Esophagus muscularis mucosa (tissue), 4 donors: ENCODE measurements around the gene NLRP3.

ENCODE experiments used
- CTCF ChIP-seq, 3 experiments: fragments of 200-600 bp in 2 of 3; fragments of 450-650 bp in 1 of 3; sonication (generic) in 2 of 3; IDR thresholded peaks; one replicate each; pipeline ENCODE4 v1.5.1; 2017 to 2019; ENCODE audit warnings: antibody characterized with exemption in 3 of 3, mild to moderate bottlenecking in 2 of 3, moderate library complexity in 1 of 3
- EP300 ChIP-seq: sonication (generic); formaldehyde crosslinking; IDR thresholded peaks from one replicate; pipeline ENCODE4 v1.6.1; 2017; ENCODE audit warnings: antibody characterized with exemption
- POLR2A ChIP-seq: fragments of 450-650 bp; IDR thresholded peaks from one replicate; pipeline ENCODE4 v1.6.1; 2017; ENCODE audit warnings: antibody characterized with exemption, moderate library complexity, mild to moderate bottlenecking, low read depth
- POLR2AphosphoS5 ChIP-seq, 2 donors: sonication (generic); formaldehyde crosslinking; IDR thresholded peaks; one replicate each; pipeline ENCODE4 v1.6.1; 2017; ENCODE audit warnings: antibody characterized with exemption in 2 of 2

DNA sequence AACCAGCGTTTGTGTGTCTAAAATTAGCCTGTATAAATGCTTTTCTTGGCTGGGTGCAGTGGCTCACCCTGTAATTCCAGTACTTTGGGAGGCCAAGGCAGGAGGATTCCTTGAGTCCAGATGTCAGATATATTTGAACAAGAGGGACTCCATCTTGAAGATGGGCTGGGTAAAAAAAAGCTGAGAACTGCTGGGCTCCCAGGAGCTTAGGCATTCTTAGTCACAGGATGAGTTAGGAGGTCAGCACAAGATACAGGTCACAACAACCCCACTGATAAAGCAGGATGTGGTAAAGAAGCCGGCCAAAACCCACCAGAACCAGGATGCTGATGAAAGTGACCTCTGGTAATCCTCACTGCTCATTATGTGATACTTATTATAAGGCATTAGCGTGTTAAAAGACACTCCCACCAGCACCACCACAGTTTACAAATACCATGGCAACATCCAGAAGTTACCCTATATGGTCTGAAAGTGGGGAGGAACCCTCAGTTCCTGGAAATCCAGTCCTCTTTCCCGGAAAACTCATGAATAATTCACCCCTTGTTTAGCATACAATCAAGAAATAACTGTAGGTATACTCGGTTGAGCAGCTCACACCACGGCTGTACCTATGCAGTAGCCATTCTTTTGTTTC lies 48.1 kb upstream of the NLRP3 start:
- TF ChIP-seq POLR2AphosphoS5 (IDR thresholded peaks at IDR 0.05): no peak
- TF ChIP-seq CTCF (IDR thresholded peaks at IDR 0.05): no peak
- TF ChIP-seq POLR2A: no peak
- TF ChIP-seq EP300: no peak
